GM18505 (cell line): ENCODE measurements around the gene CD151.

ENCODE experiments used
- ATAC-seq: cut with Tn5 transposase; IDR thresholded peaks from one replicate; pipeline ENCODE4 v1.9.1; 2021; ENCODE audit not compliant: unreplicated experiment
- POLR2A ChIP-seq: IDR thresholded peaks from 4 replicates; pipeline ENCODE4 v1.6.1; 2011; ENCODE audit warnings: borderline replicate concordance; ENCODE audit not compliant: insufficient read depth, insufficient read length; ENCODE audit errors: extremely low read depth

CD151 gene

GRCh38 chr11:831961-832528 is 707 bp upstream of the CD151 start:
- TF ChIP-seq POLR2A: no peak
- no peak for ATAC-seq

GRCh38 chr11:833114-833791 is 501 bp downstream of the CD151 start:
- ATAC-seq: no peak
- no peak for TF ChIP-seq POLR2A

- TF ChIP-seq POLR2A: no peak
- no peak for ATAC-seq
Observed at GRCh38 chr11:833849-834311, 1.1 kb downstream of the CD151 start.

- no peak for ATAC-seq
- no peak for TF ChIP-seq POLR2A
Observed at GRCh38 chr11:834371-835316, 1.9 kb downstream of the CD151 start.

- TF ChIP-seq POLR2A: no peak
Observed at GRCh38 chr11:836274-836673, 3.5 kb downstream of the CD151 start.

GRCh38 chr11:836700-837099 is 3.9 kb downstream of the CD151 start:
- TF ChIP-seq POLR2A: peak; percentile 20

More at GRCh38 chr11:836274-836673, 3.5 kb downstream of the CD151 start:
- no peak for ATAC-seq

GRCh38 chr11:837189-837989 is 4.6 kb downstream of the CD151 start:
- TF ChIP-seq POLR2A: peak; percentile 5
- ATAC-seq: no peak

More at GRCh38 chr11:836700-837099, 3.9 kb downstream of the CD151 start:
- ATAC-seq: no peak

- TF ChIP-seq POLR2A: no peak
- no peak for ATAC-seq
Observed at GRCh38 chr11:837990-838307, 5.2 kb downstream of the CD151 start.

GRCh38 chr11:838441-839279 is 5.9 kb downstream of the CD151 start:
- no peak for TF ChIP-seq POLR2A

GRCh38 chr11:839280-839623 is 6.5 kb downstream of the CD151 start:
- no peak for ATAC-seq
- TF ChIP-seq POLR2A: no peak

More at GRCh38 chr11:838441-839279, 5.9 kb downstream of the CD151 start:
- ATAC-seq: no peak

- no peak for TF ChIP-seq POLR2A
- ATAC-seq: no peak
Observed at GRCh38 chr11:839875-840617, 7.3 kb downstream of the CD151 start.
